Stimulated activated naive CD8-positive, alpha-beta T cell treated with anti-CD3 and anti-CD28 coated beads, Interleukin-15, Interleukin-2, amounts not matched to agents 100 ng/mL and 50 ng/mL, for 24 hours (primary cell): ENCODE data around the gene MYO15A.

Source experiments
- H3K27ac Mint-ChIP-seq: one replicate; pipeline ENCODE4 v1.8.0; 2021; ENCODE audit warnings: mild to moderate bottlenecking, mixed read lengths
- H3K27me3 Mint-ChIP-seq: one replicate; pipeline ENCODE4 v1.8.0; 2021; ENCODE audit warnings: mixed read lengths
- H3K36me3 Mint-ChIP-seq: one replicate; pipeline ENCODE4 v1.8.0; 2021; ENCODE audit warnings: low read depth, mixed read lengths
- H3K4me1 Mint-ChIP-seq: one replicate; pipeline ENCODE4 v1.8.0; 2021; ENCODE audit warnings: low read depth, mixed read lengths
- H3K4me3 Mint-ChIP-seq: one replicate; pipeline ENCODE4 v1.8.0; 2021; ENCODE audit warnings: mild to moderate bottlenecking, mixed read lengths
- H3K9me3 Mint-ChIP-seq: one replicate; pipeline ENCODE4 v1.8.0; 2021; ENCODE audit warnings: mixed read lengths

The MYO15A gene

DNA sequence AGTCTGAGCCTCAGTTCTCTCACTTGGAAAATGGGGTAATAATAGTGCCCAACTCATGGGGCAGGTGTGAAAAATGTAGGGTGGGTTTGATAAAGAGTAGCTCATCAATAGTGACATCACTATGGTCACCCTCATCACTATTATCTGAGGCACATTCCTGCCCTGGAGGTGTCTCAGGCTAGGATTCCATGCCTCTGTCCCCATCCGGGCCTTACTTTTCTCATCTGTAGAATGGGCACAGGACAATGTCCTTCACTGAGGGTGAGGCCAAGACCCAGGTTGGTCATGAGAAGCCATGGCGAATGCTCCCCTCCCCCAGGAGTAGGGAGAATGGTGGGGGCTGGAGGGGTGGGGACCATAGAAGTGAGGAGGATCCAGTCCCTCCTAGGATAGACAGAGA lies 30.5 kb downstream of the MYO15A start:
- no peaks in the 10 kb centered on the region for H3K36me3 Mint-ChIP-seq
- no peaks in the 10 kb centered on the region for H3K27me3 Mint-ChIP-seq
- no peaks in the 10 kb centered on the region for H3K9me3 Mint-ChIP-seq
- H3K27ac Mint-ChIP-seq: no peak overlapping the region
- H3K4me1 Mint-ChIP-seq: no peaks in the 10 kb centered on the region
- no peak overlapping the region for H3K4me3 Mint-ChIP-seq

GRCh38 chr17:18139498-18139897 lies 30.9 kb downstream of the MYO15A start:
- H3K4me3 Mint-ChIP-seq: no peak overlapping the region
- no peaks in the 10 kb centered on the region for H3K4me1 Mint-ChIP-seq
- H3K9me3 Mint-ChIP-seq: no peaks in the 10 kb centered on the region
- no peak overlapping the region for H3K27ac Mint-ChIP-seq
- H3K27me3 Mint-ChIP-seq: no peaks in the 10 kb centered on the region
- no peaks in the 10 kb centered on the region for H3K36me3 Mint-ChIP-seq

GRCh38 chr17:18139949-18140348 lies 31.4 kb downstream of the MYO15A start:
- H3K27ac Mint-ChIP-seq: no peak overlapping the region
- H3K9me3 Mint-ChIP-seq: no peaks in the 10 kb centered on the region
- no peaks in the 10 kb centered on the region for H3K27me3 Mint-ChIP-seq
- no peaks in the 10 kb centered on the region for H3K36me3 Mint-ChIP-seq
- no peaks in the 10 kb centered on the region for H3K4me1 Mint-ChIP-seq
- no peak overlapping the region for H3K4me3 Mint-ChIP-seq

GRCh38 chr17:18140648-18141047 lies 32.1 kb downstream of the MYO15A start:
- Mint-ChIP-seq H3K27me3 (no peaks in the 10 kb centered on the region), H3K4me1 (no peaks in the 10 kb centered on the region), H3K27ac (no peak overlapping the region), H3K36me3 (no peaks in the 10 kb centered on the region), H3K9me3 (no peaks in the 10 kb centered on the region), H3K4me3 (no peak overlapping the region)

DNA sequence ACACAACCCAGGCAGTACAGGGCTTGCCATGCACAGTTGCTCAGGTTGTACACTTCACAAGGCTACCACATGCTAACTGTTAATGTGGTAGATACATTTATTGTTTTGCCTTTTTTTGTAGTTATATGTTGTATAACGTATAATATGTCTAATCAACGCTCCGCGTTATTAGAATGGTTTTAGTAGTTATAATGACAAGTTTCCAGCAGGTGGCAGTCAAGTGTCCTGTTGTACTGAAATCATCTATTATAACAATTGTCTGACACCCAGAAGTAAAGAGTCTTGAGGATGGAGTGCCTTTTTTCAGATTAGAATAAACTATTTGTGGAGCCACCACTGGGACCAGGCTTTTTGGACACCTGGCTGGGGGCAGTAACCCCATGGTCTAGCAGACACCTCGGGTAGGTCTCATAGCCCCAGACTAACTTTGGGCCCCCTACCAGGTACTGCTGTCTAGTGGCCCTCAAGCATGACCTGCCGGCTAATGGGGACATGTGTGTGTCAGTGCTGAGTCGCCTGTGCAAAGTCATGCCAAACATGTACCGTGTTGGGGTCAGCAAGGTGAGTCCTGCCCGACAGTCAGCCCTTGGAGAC lies 32.8 kb downstream of the MYO15A start:
- no peaks in the 10 kb centered on the region for H3K9me3 Mint-ChIP-seq
- H3K4me1 Mint-ChIP-seq: no peaks in the 10 kb centered on the region
- H3K36me3 Mint-ChIP-seq: no peaks in the 10 kb centered on the region
- H3K27me3 Mint-ChIP-seq: no peaks in the 10 kb centered on the region
- H3K4me3 Mint-ChIP-seq: no peak overlapping the region
- H3K27ac Mint-ChIP-seq: no peak overlapping the region

DNA sequence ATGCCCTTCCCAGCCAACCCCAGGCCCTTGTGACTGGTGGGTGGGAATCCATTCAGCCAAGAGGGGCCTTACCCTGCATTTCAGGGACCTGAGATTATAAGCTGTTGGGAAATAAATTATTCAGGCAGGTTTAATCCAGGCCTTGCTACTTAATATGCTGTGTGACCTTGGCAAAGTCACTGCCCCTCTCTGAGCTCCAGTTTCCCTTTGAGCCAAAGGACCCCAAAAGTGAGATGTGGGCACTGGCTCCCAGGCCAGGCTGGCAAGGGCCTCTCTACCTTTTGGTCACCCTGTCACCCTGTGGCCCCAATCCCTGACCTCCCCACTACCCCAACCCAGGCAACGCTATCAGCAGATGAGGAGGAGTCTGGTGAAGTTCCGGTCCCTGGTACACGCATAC lies 33.9 kb downstream of the MYO15A start:
- Mint-ChIP-seq H3K4me3 (no peak overlapping the region), H3K36me3 (no peaks in the 10 kb centered on the region), H3K27me3 (no peaks in the 10 kb centered on the region), H3K9me3 (no peaks in the 10 kb centered on the region), H3K4me1 (no peaks in the 10 kb centered on the region), H3K27ac (no peak overlapping the region)

- Mint-ChIP-seq H3K4me1 (no peaks in the 10 kb centered on the region), H3K9me3 (no peaks in the 10 kb centered on the region), H3K36me3 (no peaks in the 10 kb centered on the region), H3K4me3 (no peak overlapping the region), H3K27me3 (no peaks in the 10 kb centered on the region), H3K27ac (no peak overlapping the region)
Measured at GRCh38 chr17:18143044-18143936, 34.7 kb downstream of the MYO15A start.

- Mint-ChIP-seq H3K9me3 (no peaks in the 10 kb centered on the region), H3K27ac (no peak overlapping the region), H3K4me3 (no peak overlapping the region), H3K27me3 (no peaks in the 10 kb centered on the region), H3K36me3 (no peaks in the 10 kb centered on the region), H3K4me1 (no peaks in the 10 kb centered on the region)
Measured at GRCh38 chr17:18144261-18144660, 35.7 kb downstream of the MYO15A start.

DNA sequence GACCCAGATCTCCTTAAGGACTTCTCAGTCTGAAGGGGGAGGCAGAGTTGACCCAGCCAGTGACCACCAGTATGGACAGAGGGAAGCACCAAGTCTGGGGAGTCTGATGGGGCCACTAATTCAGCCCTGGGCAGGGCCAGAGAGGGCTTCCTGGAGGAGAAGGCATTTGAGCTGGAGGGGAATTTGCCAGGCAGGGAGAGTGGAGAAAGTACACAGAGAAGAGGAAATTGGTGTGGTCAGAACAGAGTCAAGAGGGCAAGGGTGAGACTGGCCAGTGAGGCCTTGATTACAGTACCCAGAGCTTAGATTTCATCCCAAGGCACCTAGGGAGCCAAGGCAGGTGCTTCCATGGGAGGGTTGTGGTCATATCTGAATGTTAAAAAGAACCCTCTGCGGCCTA lies 36.3 kb downstream of the MYO15A start:
- no peaks in the 10 kb centered on the region for H3K36me3 Mint-ChIP-seq
- no peaks in the 10 kb centered on the region for H3K27me3 Mint-ChIP-seq
- H3K9me3 Mint-ChIP-seq: no peaks in the 10 kb centered on the region
- no peak overlapping the region for H3K4me3 Mint-ChIP-seq
- H3K27ac Mint-ChIP-seq: no peak overlapping the region
- no peaks in the 10 kb centered on the region for H3K4me1 Mint-ChIP-seq

- no peaks in the 10 kb centered on the region for H3K27me3 Mint-ChIP-seq
- H3K27ac Mint-ChIP-seq: no peak overlapping the region
Measured at GRCh38 chr17:18145811-18146210, 37.3 kb downstream of the MYO15A start.

DNA sequence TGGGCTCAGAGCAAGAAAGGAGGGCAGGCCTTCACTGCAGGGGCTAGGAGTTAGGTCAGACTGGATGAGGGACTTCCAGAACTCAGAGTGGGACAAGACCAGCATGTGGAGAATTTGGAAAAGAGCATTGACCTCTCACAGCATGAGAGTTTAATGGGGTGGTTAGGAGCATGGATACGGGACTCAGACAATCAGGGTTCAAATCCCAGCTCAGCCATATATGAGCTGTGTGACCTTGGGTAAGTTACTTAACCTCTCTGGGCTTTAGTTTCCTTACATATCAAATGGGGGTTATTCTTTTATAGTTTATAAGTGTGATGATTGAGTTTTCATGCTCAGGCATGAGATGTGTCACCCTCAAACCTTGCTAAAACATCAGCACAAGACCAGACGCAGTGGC lies 37.7 kb downstream of the MYO15A start:
- Mint-ChIP-seq H3K27ac (no peak overlapping the region), H3K36me3 (no peaks in the 10 kb centered on the region), H3K9me3 (no peaks in the 10 kb centered on the region), H3K4me3 (no peak overlapping the region), H3K4me1 (no peaks in the 10 kb centered on the region), H3K27me3 (no peaks in the 10 kb centered on the region)

More at GRCh38 chr17:18145811-18146210, 37.3 kb downstream of the MYO15A start:
- Mint-ChIP-seq H3K4me3 (no peak overlapping the region), H3K9me3 (no peaks in the 10 kb centered on the region), H3K36me3 (no peaks in the 10 kb centered on the region), H3K4me1 (no peaks in the 10 kb centered on the region)

DNA sequence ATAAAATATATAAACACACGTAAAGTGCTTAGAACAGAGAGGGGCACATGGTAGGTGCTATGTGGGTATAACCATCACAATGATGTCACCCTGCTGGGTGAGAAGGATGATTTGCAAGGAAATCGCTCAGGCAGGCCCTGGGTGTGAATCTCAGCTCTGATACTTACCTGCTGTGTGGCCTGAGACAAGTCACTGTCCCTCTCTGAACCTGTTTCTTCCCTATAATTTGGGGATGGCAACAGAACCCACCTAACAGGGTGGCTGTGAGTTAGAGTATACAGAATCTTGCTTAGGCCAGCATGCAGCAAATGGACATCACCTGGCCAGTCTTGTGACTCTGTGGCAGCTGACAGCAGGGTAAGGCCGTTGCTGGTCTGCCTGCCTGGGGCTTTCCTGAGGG lies 38.4 kb downstream of the MYO15A start:
- H3K4me1 Mint-ChIP-seq: no peaks in the 10 kb centered on the region
- no peak overlapping the region for H3K4me3 Mint-ChIP-seq
- H3K27me3 Mint-ChIP-seq: no peaks in the 10 kb centered on the region
- H3K27ac Mint-ChIP-seq: no peak overlapping the region
- H3K36me3 Mint-ChIP-seq: no peaks in the 10 kb centered on the region
- H3K9me3 Mint-ChIP-seq: no peaks in the 10 kb centered on the region

GRCh38 chr17:18148586-18148985 lies 40.0 kb downstream of the MYO15A start:
- no peak overlapping the region for H3K4me3 Mint-ChIP-seq
- H3K27ac Mint-ChIP-seq: no peak overlapping the region
- H3K9me3 Mint-ChIP-seq: no peaks in the 10 kb centered on the region
- H3K4me1 Mint-ChIP-seq: peaks cover 8% of the 10 kb centered on the region
- no peaks in the 10 kb centered on the region for H3K27me3 Mint-ChIP-seq
- H3K36me3 Mint-ChIP-seq: no peaks in the 10 kb centered on the region

GRCh38 chr17:18151290-18151689 lies 42.7 kb downstream of the MYO15A start:
- H3K36me3 Mint-ChIP-seq: no peaks in the 10 kb centered on the region
- peaks cover 11% of the 10 kb centered on the region for H3K4me1 Mint-ChIP-seq
- no peak overlapping the region for H3K27ac Mint-ChIP-seq
- no peaks in the 10 kb centered on the region for H3K9me3 Mint-ChIP-seq
- H3K27me3 Mint-ChIP-seq: no peaks in the 10 kb centered on the region
- H3K4me3 Mint-ChIP-seq: no peak overlapping the region

GRCh38 chr17:18155179-18155578 lies 46.6 kb downstream of the MYO15A start:
- no peak overlapping the region for H3K4me3 Mint-ChIP-seq
- no peaks in the 10 kb centered on the region for H3K27me3 Mint-ChIP-seq
- H3K36me3 Mint-ChIP-seq: no peaks in the 10 kb centered on the region
- H3K27ac Mint-ChIP-seq: no peak overlapping the region
- H3K9me3 Mint-ChIP-seq: no peaks in the 10 kb centered on the region
- peaks cover 24% of the 10 kb centered on the region for H3K4me1 Mint-ChIP-seq
